Ramos (cell line): ENCODE data around the gene PRKAG1.

Experiments used
- in situ Hi-C: fragments of 300-500 bp; cut with MboI; formaldehyde crosslinking; loops from one replicate; pipeline ENCODE4 v1.14.3; 2022; ENCODE audit warnings: low sequenced_read_pairs; ENCODE audit not compliant: unreplicated experiment

PRKAG1 gene

DNA sequence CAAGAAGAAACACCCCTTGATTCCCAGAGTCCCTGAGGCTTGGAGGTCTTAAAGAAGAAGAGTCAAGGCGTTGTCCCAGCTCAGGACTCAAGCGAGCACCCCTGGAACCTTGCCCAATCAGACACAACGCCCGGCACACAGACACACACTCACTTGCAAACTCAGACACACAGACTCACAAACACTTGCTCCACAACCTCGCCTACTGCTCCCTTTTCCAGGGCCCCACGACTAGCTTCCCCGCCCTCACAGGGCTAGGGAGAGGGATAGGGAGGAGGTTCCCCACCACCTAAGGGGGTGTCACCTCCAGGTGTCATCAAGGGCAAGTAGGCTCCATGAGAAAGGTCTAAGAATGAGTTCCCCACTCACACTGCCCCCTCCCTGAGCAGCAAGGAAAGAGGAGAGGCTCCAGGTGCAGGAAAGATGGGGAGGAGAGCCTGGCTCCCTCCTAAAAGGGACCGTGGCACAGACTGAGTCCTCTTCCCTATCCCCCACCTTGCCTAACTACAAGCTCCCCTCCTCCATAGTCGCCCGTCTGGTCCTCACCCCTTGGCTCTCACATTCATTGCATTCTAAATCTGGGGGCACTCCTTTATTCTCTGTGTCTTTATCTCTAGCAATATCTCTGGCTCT, 47.8 kb downstream of the PRKAG1 start:
- in situ Hi-C loops = no loop called here

DNA sequence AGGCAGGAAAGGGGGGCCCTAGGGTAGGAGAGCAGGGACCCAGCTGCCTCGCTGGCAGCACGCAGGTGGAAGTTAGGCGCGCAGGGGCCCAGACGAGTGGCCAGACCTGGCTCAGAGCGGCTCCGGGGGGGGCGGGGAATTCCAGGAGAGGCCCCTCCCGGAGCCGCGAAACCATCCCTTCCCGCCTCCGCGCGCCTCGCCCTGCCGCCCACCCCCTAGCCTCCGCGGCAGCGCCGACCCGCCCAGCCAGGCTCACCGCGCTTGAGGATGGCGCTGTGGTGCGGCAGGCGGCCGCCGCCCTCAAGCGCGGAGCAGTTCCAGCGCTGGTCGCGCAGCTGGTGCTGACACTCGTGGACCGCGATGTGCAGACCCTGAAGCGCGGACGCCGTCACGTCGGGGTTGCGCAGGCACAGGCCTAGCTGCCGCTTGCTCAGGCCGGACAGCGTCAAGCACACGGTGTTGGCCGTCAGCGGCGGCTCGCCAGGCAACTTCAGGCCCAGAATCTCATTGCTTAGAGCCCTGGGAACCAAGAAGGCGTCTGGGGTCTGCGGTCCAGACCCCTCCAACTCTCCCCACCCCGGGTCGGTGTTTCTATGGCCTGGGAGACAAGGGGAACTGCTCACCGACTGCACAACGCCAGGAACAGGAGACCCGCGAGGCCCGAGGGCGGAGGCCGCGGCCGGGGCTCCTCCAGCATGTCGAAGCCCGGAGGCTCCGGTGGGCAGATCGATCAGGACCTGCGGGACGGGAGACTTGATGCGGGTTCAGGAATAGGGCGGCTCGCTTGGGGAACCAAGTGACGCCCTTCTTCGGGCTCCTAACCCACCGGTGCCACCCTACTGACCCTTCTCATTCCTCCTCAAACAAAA, 48.5 kb downstream of the PRKAG1 start:
- in situ Hi-C loops = no loop called here

DNA sequence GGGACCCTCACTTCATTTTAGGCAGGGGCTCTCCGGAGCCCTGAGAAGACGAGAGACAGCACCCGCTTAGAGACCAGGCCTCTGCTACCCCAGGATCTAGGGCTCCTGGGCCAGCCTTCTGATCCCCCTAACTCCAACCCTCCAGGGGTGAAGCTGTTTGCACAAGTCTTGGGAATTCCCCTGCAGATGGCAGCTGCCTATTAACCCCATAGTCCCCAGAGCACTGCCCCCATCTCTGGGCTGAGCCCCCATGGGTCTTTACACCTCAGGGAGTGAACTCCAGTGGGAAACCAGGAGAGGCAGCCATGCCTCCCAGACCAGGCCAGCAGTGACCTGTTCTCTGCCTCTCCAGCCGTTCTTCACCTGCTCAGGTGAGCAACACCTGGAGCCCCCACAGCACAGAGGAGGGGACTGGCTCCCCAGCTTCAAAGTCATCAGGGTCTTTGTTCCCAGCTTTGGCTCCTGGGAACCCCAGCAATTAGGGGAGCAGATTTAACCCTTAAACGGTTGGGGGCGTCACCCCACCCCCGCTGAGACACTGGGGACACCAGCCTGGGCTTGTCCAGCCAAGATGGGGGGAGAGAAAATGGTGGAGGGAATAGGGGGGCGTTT, 49.3 kb downstream of the PRKAG1 start:
- in situ Hi-C loops = no loop called here

DNA sequence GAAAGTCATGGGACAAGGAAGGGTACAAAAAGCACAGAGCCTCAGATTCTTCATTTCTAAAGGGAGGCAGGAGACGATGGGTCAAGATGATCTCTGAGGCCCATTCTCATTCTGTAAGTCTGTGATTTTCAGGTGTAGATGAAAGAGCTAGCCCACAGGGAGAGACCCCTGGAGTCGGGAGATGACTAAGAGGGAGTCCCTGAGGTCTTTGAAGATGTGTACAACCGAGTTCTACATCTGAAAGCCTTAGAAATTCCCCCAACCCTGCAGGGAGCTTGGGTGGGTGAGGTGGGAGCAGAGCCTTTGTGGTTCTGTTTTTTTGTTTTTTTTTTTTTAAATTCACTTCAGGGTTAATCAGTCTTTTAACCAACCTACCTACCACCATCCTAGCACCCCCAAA, 50.1 kb downstream of the PRKAG1 start:
- in situ Hi-C loops = no loop called here

GRCh38 chr12:48967991-48968390, 50.6 kb downstream of the PRKAG1 start:
- in situ Hi-C loops = no loop called here

DNA sequence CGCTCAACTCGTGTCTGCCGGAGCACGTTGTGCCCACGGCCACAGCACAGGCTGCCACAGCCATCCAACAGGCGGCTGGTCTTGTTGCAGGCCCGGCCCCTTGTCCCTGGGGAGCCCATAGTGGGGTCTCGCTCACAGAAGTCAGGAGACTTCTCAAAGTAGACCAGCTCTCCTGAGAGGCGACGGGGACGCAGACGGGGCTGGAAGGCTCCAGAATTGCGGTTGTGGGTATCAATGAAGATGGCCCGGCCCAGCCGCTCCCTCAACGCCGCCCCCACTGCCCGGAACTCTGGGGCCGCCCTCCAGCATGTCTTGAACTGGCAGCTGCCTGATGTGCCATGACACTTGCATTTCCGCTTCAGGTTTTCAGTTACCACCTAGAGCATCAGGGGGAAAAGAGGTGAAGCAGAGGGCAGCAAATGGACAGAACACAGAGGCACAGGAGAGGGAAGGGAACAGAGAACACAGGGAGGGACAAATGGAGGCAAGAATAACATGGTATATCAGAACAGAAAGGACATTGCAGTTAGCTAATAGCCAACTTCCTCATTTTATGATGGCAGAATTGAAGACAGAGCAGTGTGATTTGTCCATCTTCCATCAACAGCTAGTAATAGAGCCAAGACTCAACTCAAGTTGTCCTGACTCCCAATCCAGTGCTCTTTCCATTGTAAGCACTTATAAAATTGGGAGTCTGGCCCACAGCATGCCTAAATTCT, 52.2 kb downstream of the PRKAG1 start:
- in situ Hi-C loops = no loop called here

DNA sequence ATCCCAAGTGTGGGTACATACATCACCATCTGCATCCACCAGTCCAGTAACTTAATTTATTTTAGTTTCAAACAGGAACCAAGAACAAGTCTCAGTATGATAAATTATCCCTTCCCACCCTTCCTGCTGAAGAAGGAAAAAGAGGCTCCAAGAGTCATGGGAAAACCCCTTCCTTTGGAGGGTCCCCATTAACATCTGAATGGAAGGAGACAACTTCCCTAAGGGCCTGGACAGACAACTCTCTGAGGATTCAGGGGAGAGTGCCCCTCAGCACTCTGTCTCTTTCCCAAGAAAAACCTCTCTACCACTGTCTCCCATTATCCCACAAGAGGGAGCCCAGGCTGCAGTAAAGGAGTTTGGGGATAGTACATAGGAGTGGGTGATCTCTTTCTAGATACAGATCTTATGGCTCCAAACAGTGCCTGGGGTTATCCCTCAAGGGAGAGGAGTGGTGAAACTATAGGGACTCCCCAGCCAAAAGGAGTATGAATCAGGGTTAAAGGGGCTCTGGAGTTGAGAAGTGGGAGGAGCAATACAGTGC, 53.2 kb downstream of the PRKAG1 start:
- in situ Hi-C loops = no loop called here

- in situ Hi-C loops = no loop called here
Measured at GRCh38 chr12:48961801-48962200, 56.8 kb downstream of the PRKAG1 start.

GRCh38 chr12:48961331-48961730, 57.2 kb downstream of the PRKAG1 start:
- in situ Hi-C loops = no loop called here

DNA sequence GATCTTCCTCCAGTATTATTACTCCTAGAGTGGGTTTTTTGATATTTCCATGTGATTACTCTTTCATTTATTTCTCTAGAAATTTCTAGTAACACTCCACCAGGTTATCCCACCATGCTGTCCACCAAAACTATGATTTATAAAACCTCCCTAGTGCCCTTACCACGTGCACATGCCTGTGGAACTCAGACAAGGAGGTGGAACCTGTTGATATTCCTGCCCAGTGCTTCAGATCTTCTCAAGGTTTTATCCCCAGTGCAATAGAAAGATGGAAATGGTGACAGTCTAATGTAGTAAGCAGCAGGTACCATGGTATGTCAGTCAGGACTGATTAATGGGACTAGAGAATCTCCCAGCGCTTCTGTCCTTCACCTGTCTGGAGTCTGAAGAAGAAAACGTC, 57.7 kb downstream of the PRKAG1 start:
- in situ Hi-C loops = no loop called here

DNA sequence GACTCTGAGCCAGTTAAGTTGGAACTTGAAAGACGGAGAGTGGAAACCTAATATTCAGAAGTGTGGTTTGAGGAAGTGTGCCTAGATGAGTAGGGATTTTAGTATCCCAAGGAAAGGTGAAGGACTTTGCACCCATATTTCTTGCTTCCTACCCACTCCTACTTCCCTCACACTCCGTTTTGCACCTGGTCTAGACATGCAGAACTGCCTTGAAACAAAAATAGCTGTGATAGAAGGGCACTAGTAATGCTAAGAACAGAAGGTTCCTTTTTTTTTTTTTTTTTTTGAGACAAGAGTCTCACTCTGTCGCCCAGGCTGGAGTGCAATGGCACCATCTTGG, 60.6 kb downstream of the PRKAG1 start:
- in situ Hi-C loops = no loop called here

GRCh38 chr12:48957141-48958048, 61.2 kb downstream of the PRKAG1 start, which contains the start of gene ARF3:
ARF3 (minus strand) TSS chr12:48957487; CDS start chr12:48941095, 16,392 bp downstream.
- in situ Hi-C loops = no loop called here

DNA sequence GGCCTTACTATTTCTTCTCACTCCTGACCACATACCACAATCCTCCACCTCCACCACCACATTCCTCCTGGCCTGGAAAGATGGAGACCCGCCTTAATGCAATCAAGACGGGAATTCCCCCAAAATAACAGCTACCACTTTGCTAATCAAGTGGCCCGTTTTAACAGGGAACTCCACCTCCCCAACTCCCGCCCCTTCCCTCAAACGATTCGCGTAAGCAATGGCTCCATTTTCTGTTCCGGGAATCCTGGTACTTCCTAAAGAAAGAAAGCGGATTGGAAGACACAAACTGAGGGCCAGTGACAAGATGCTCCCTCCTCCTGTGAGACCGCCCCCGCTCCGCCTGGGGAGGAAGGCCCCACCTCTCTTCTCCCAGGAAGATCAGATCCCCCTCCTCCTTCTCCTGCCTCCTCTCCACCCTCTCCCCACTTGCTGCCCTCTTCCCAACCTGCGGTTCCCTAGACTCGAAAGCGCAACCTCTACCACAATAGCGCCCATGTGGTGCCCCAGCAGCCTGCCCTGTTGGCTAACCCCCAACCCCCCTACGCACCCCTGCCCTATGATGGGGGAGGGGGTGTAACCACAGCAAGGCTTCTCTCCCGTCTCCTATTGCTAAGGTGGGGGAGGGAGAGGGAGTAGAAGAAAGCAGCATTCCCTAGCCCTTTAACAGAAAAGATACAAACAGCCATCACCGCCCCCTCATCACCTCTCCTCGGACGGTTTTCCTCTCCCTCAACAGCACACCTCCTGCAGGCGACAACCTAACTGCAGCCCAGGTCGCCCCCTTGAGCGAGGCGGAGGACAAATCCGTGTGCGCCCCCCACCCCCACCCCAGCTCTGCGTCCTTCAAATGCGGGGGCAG, 62.1 kb downstream of the PRKAG1 start:
- in situ Hi-C loops = no loop called here

DNA sequence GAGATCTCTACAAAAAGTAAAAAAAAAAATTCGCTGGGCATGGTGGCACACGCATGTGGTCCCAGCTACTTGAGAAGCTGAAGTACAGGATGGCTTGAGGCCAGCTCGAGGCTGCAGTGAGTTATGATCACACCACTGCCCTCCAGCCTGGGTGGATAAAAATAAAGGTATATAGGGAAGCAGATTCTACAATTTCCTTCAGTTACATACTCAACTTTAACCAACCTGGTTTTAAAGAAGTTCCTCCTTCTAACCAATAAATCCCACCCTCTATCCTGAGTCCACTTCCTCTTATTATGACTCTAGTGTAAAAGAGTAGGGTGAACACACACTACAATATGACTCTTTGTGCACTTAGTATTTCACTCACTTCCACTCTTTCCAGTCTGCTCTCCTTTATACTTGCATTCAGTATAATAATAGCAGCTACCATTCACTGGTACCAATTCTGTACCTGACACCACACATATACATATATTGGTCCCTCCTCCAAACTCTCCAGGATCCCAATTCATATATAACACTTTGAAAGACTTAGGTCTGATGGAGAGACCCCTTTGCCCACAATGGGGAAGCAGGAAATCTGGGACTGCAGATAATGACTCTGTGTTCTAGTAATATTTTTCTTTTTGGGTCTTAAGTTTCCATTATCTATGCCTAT, 63.6 kb downstream of the PRKAG1 start:
- in situ Hi-C loops = no loop called here

DNA sequence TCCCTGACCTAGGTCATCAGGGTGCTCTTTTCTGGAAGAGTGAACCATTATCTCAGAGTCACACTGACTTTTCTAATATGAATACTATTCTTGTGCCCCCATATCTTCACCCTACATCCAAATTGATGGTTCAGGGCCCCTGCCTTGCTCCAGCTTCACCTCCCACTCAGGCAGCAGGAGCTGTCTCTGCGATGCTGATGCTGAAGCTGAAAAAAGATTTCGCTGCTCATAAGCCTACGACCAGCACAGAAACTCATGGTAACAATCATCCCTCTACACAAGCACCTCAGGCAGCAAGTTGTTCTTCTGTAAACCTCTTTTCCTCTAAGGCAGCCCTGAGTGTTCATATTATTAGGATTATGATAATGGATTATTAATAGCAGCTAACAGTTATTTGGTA, 64.5 kb downstream of the PRKAG1 start:
- in situ Hi-C loops = no loop called here

- in situ Hi-C loops = no loop called here
Measured at GRCh38 chr12:48952691-48953090, 65.9 kb downstream of the PRKAG1 start.
